ENCODE measurements around the gene RMND5A. TPM values are rescaled to one million over a fixed set of nuclear protein-coding genes. Genes with fewer than 3 reads are reported as not detected.
"Not testable (repeated sequence)": the region's sequence is repeated elsewhere in the genome, so short reads cannot be mapped to it uniquely, and the experiment has no call there.

Gene RMND5A
- polyA plus RNA-seq, 1 donor from 2014 or later = 36.3 TPM

DNA sequence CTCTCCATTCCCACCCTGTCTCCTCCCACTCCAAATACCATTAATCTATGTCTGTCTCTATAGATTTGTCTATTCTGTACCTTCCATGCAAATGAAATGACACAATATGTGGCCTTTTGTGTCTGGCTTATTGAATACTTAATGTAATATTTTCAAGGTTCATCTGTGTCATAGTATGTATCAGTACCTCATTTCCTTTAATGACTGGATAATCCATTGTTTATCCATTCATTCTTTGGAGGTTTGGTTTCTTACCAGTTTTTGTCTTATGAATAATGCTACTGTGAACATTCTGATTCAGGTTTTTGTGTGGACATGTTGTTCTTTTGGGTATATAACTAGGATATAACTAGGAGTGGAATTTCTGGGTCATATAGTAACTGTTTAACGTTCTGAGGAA lies 14.8 kb downstream of the RMND5A start:
- H3K27ac ChIP-seq (ENCODE audit: low read length); H2AFZ ChIP-seq (ENCODE audit: low read depth, low read length); H3K4me3 ChIP-seq (ENCODE audit: low read length); H3F3A ChIP-seq (ENCODE audit: insufficient read depth, low read length, poor library complexity, severe bottlenecking); H3K4me2 ChIP-seq (ENCODE audit: low read length); H3K9ac ChIP-seq (ENCODE audit: low read length); H3K79me2 ChIP-seq (replicated peaks; ENCODE audit: insufficient read depth, low read length); H4K20me1 ChIP-seq (ENCODE audit: insufficient read depth); H3K27me3 ChIP-seq (ENCODE audit: insufficient read depth, low read depth, low read length); H3K36me3 ChIP-seq (ENCODE audit: insufficient read depth, low read length); H3K9me3 ChIP-seq (ENCODE audit: low read length); H3K9me2 ChIP-seq (ENCODE audit: insufficient read depth, low read length): not testable (repeated sequence)

DNA sequence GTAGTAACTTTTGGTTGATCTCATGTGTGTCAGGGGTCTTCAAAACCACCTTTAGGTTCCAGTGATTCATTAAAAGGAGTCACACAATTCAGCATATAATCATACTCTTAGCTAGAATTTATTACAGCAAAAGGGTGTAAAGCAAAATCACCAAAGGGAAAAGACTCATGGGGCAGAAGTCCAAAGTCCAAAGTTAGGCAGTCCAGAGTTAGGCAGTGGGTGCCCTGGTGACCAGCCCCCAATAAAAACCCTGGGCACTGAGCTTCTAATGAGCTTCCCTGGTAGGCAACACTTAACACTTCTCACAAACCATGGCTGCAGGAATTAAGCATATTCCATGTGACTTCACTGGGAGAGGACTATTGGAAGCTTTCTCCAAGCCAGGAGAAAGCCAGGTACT lies 19.4 kb downstream of the RMND5A start:
- H3K9me3 ChIP-seq (ENCODE audit: low read length); H3K27ac ChIP-seq (ENCODE audit: low read length); H3K79me2 ChIP-seq (replicated peaks; ENCODE audit: insufficient read depth, low read length); H3F3A ChIP-seq (ENCODE audit: insufficient read depth, low read length, poor library complexity, severe bottlenecking); H3K27me3 ChIP-seq (ENCODE audit: insufficient read depth, low read depth, low read length); H3K36me3 ChIP-seq (ENCODE audit: insufficient read depth, low read length); H3K9ac ChIP-seq (ENCODE audit: low read length); H4K20me1 ChIP-seq (ENCODE audit: insufficient read depth); H3K4me3 ChIP-seq (ENCODE audit: low read length); H2AFZ ChIP-seq (ENCODE audit: low read depth, low read length); H3K4me2 ChIP-seq (ENCODE audit: low read length); H3K9me2 ChIP-seq (ENCODE audit: insufficient read depth, low read length): not testable (repeated sequence)

DNA sequence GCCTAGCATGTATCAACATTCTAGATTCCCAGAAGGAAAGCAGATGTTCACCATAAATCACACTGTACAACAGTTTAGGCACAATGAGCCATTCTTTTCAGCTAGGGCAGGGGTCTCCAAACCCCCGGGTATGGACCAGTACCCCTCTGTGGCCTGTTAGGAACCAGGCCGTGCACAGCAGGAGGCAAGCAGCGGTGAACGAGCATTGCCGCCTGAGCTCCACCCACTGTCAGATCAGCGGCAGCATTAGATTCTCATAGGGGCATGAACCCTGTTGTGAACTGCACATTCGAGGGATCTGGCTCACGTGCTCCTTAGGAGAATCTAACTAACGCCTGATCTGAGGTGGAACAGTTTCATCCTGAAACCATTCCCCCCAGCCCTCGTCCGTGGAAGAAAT lies 19.8 kb downstream of the RMND5A start:
- H3K79me2 ChIP-seq (replicated peaks; ENCODE audit: insufficient read depth, low read length) = peaks cover 13% of the 10 kb centered on the region
- H3K9ac ChIP-seq (ENCODE audit: low read length); H3K4me2 ChIP-seq (ENCODE audit: low read length); H3K27ac ChIP-seq (ENCODE audit: low read length); H3K27me3 ChIP-seq (ENCODE audit: insufficient read depth, low read depth, low read length); H3K9me3 ChIP-seq (ENCODE audit: low read length); H2AFZ ChIP-seq (ENCODE audit: low read depth, low read length); H3K9me2 ChIP-seq (ENCODE audit: insufficient read depth, low read length); H3K4me3 ChIP-seq (ENCODE audit: low read length); H4K20me1 ChIP-seq (ENCODE audit: insufficient read depth); H3F3A ChIP-seq (ENCODE audit: insufficient read depth, low read length, poor library complexity, severe bottlenecking); H3K36me3 ChIP-seq (ENCODE audit: insufficient read depth, low read length): not testable (repeated sequence)

DNA sequence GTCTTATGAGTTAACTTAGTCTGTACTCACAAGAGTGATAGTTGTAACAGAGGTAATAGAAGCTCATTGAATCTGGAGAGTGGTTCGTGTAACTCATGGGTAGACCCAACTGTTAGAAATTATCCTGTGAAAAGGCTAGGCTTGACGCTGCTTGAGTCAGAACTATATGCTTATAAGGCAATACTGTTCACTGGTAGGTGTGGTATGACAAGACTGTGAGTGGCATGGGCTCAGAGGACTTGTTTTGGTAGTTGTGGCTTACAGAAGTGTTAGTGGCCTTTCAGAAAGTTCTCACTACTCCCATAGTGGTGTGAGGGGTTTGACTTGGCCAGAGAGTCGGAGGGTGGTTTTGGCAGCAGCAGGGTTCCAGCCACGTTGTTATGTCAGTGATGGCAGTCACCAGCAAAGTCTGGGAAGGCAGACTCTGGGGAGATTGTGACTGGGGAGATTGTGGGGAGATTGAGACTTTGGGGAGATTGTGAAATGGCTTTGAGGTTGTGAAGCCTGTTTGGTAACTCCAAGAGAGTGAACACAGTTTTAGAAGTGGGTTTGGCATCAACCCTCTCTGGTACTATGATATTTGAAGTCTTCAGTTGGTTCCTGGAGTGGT lies 21.9 kb downstream of the RMND5A start:
- H3K9me2 ChIP-seq (ENCODE audit: insufficient read depth, low read length); H3K27ac ChIP-seq (ENCODE audit: low read length); H3K27me3 ChIP-seq (ENCODE audit: insufficient read depth, low read depth, low read length); H4K20me1 ChIP-seq (ENCODE audit: insufficient read depth); H3K4me3 ChIP-seq (ENCODE audit: low read length); H3F3A ChIP-seq (ENCODE audit: insufficient read depth, low read length, poor library complexity, severe bottlenecking); H2AFZ ChIP-seq (ENCODE audit: low read depth, low read length); H3K9me3 ChIP-seq (ENCODE audit: low read length); H3K4me2 ChIP-seq (ENCODE audit: low read length); H3K36me3 ChIP-seq (ENCODE audit: insufficient read depth, low read length); H3K9ac ChIP-seq (ENCODE audit: low read length): not testable (repeated sequence)
- H3K79me2 ChIP-seq (replicated peaks; ENCODE audit: insufficient read depth, low read length) = peaks cover 20% of the 10 kb centered on the region

DNA sequence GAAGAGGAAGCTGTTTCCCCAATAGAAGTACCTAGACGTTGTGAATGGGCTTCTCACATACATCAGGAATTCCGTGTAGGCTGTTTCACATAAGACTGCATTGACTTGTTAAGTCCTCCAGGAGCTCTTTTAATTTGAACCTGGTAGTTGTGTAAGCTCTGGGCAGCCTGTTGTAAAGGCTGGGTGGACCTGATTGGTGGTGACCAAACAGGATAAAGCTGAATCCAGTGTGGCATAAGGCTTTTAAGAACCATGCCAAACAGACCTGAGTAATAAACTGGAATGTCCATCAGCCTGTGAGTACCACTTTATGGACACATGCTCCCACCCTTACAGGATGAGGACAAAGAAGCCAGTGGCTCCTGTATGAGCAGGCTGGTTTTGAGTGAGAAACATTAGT lies 24.1 kb downstream of the RMND5A start:
- H3K9me2 ChIP-seq (ENCODE audit: insufficient read depth, low read length) = no peaks in the 10 kb centered on the region
- H3K4me3 ChIP-seq (ENCODE audit: low read length) = no peak overlapping the region
- no peaks in the 10 kb centered on the region for H3K27me3 ChIP-seq (ENCODE audit: insufficient read depth, low read depth, low read length)
- TF ChIP-seq SMC3 (conservative IDR thresholded peaks at IDR 0.05; ENCODE audit: poor library complexity) (no peak), RAD21 (conservative IDR thresholded peaks at IDR 0.05) (no peak), EP300 (conservative IDR thresholded peaks at IDR 0.05; ENCODE audit: poor library complexity, severe bottlenecking) (no peak), TAF1 (IDR thresholded peaks at IDR 0.05; ENCODE audit: low read depth) (no peak), EZH2 (IDR thresholded peaks at IDR 0.05; ENCODE audit: borderline replicate concordance, insufficient read depth, low read length, poor library complexity, severe bottlenecking) (no peak), MXI1 (conservative IDR thresholded peaks at IDR 0.05; ENCODE audit: poor library complexity, severe bottlenecking) (no peak), POLR2AphosphoS5 (IDR thresholded peaks at IDR 0.05) (no peak)
- TF ChIP-seq, protein P1, sequence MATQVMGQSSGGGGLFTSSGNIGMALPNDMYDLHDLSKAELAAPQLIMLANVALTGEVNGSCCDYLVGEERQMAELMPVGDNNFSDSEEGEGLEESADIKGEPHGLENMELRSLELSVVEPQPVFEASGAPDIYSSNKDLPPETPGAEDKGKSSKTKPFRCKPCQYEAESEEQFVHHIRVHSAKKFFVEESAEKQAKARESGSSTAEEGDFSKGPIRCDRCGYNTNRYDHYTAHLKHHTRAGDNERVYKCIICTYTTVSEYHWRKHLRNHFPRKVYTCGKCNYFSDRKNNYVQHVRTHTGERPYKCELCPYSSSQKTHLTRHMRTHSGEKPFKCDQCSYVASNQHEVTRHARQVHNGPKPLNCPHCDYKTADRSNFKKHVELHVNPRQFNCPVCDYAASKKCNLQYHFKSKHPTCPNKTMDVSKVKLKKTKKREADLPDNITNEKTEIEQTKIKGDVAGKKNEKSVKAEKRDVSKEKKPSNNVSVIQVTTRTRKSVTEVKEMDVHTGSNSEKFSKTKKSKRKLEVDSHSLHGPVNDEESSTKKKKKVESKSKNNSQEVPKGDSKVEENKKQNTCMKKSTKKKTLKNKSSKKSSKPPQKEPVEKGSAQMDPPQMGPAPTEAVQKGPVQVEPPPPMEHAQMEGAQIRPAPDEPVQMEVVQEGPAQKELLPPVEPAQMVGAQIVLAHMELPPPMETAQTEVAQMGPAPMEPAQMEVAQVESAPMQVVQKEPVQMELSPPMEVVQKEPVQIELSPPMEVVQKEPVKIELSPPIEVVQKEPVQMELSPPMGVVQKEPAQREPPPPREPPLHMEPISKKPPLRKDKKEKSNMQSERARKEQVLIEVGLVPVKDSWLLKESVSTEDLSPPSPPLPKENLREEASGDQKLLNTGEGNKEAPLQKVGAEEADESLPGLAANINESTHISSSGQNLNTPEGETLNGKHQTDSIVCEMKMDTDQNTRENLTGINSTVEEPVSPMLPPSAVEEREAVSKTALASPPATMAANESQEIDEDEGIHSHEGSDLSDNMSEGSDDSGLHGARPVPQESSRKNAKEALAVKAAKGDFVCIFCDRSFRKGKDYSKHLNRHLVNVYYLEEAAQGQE (IDR thresholded peaks at IDR 0.05; ENCODE audit: borderline replicate concordance) = no peak
- TF ChIP-seq, protein P2, sequence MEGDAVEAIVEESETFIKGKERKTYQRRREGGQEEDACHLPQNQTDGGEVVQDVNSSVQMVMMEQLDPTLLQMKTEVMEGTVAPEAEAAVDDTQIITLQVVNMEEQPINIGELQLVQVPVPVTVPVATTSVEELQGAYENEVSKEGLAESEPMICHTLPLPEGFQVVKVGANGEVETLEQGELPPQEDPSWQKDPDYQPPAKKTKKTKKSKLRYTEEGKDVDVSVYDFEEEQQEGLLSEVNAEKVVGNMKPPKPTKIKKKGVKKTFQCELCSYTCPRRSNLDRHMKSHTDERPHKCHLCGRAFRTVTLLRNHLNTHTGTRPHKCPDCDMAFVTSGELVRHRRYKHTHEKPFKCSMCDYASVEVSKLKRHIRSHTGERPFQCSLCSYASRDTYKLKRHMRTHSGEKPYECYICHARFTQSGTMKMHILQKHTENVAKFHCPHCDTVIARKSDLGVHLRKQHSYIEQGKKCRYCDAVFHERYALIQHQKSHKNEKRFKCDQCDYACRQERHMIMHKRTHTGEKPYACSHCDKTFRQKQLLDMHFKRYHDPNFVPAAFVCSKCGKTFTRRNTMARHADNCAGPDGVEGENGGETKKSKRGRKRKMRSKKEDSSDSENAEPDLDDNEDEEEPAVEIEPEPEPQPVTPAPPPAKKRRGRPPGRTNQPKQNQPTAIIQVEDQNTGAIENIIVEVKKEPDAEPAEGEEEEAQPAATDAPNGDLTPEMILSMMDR (IDR thresholded peaks at IDR 0.05; ENCODE audit: poor library complexity, severe bottlenecking) = no peak
- H2AFZ ChIP-seq (ENCODE audit: low read depth, low read length) = no peak overlapping the region
- no peaks in the 10 kb centered on the region for H4K20me1 ChIP-seq (ENCODE audit: insufficient read depth)
- no peak overlapping the region for H3K4me2 ChIP-seq (ENCODE audit: low read length)
- no peaks in the 10 kb centered on the region for H3F3A ChIP-seq (ENCODE audit: insufficient read depth, low read length, poor library complexity, severe bottlenecking)
- no peak overlapping the region for H3K9ac ChIP-seq (ENCODE audit: low read length)
- no peaks in the 10 kb centered on the region for H3K36me3 ChIP-seq (ENCODE audit: insufficient read depth, low read length)
- no peak overlapping the region for H3K27ac ChIP-seq (ENCODE audit: low read length)
- H3K79me2 ChIP-seq (replicated peaks; ENCODE audit: insufficient read depth, low read length) = peaks cover 29% of the 10 kb centered on the region
- H3K9me3 ChIP-seq (ENCODE audit: low read length) = no peaks in the 10 kb centered on the region

All from neural cell (in vitro differentiated cells).